Measurements from ENCODE around the gene CD52.

- TF ChIP-seq GABPA (IDR thresholded peaks at IDR 0.05; ENCODE audit: low read depth) (no peak), CTCF (IDR thresholded peaks at IDR 0.05; ENCODE audit: insufficient read depth, low read length) (no peak), REST (IDR thresholded peaks at IDR 0.05; ENCODE audit: insufficient replicate concordance, low read depth) (no peak), POLR2AphosphoS5 (IDR thresholded peaks at IDR 0.05; ENCODE audit: low read depth) (no peak)
Observed at GRCh38 chr1:26297057-26297790, 20.5 kb upstream of the CD52 start.
